Neural progenitor cell (in vitro differentiated cells): Measurements from ENCODE around the gene NMBR.

ENCODE experiments used
- EZH2 ChIP-seq: fragments of 200-600 bp; sonication (generic); IDR thresholded peaks from 2 replicates; pipeline ENCODE4 v1.6.1; 2017; ENCODE audit warnings: antibody characterized with exemption, mild to moderate bottlenecking, moderate library complexity
- EZH2phosphoT487 ChIP-seq: fragments of 200-600 bp; sonication (generic); IDR thresholded peaks from 2 replicates; pipeline ENCODE4 v1.6.1; 2017; ENCODE audit warnings: antibody characterized with exemption
- TF ChIP-seq, protein P1 (sequence below): fragments of 200-600 bp; sonication (generic); IDR thresholded peaks from 2 replicates; pipeline ENCODE4 v1.5.1; 2017; ENCODE audit warnings: antibody characterized with exemption, mild to moderate bottlenecking

DNA sequence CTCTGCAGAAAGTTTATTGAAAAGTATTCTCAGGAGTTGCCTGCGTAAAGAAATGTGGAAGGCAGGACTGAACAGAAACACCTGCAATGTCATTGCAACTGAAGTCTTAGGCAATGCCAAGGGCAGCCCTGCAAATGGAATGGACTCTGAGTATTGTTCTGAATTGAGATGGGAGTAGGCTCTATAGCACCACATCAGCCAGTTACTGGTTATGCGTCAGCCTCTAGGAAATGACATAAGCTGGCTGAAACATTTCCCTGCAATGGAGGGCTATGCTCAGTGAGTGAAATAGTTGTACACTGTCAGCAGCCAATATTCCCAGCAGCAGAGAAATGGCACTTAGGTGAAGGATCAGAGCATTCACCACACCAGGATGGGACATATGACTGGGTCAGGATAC is 28.0 kb downstream of the NMBR start:
- TF ChIP-seq, protein P1, sequence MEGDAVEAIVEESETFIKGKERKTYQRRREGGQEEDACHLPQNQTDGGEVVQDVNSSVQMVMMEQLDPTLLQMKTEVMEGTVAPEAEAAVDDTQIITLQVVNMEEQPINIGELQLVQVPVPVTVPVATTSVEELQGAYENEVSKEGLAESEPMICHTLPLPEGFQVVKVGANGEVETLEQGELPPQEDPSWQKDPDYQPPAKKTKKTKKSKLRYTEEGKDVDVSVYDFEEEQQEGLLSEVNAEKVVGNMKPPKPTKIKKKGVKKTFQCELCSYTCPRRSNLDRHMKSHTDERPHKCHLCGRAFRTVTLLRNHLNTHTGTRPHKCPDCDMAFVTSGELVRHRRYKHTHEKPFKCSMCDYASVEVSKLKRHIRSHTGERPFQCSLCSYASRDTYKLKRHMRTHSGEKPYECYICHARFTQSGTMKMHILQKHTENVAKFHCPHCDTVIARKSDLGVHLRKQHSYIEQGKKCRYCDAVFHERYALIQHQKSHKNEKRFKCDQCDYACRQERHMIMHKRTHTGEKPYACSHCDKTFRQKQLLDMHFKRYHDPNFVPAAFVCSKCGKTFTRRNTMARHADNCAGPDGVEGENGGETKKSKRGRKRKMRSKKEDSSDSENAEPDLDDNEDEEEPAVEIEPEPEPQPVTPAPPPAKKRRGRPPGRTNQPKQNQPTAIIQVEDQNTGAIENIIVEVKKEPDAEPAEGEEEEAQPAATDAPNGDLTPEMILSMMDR, result no peak
- TF ChIP-seq EZH2phosphoT487 (no peak), EZH2 (no peak)
